Keratinocyte (primary cell): Measurements from ENCODE around the gene RRP8. TPM values are rescaled to one million over a fixed set of nuclear protein-coding genes. Genes with fewer than 3 reads are reported as not detected.

ENCODE experiments used
- DNase-seq: peaks from one replicate; pipeline ENCODE4 v3.0.0-alpha.2; 2011; ENCODE audit warnings: low read depth, missing footprints, low spot score
- FAIRE-seq: peaks from 2 replicates; lab custom pipeline; 2011; peaks lifted over from hg19 to GRCh38; lab: Jason Lieb, UNC
- H2AFZ ChIP-seq: 2 replicates; pipeline ENCODE4 v1.6.0; 2012; ENCODE audit warnings: low read length, control low read depth, inconsistent platforms; ENCODE audit not compliant: control insufficient read depth
- H3K27ac ChIP-seq: 2 replicates; pipeline ENCODE4 v1.5.1; 2011; ENCODE audit warnings: low read length; ENCODE audit not compliant: control insufficient read depth, insufficient read depth
- H3K27me3 ChIP-seq: 3 replicates; pipeline ENCODE4 v1.6.0; 2011; ENCODE audit warnings: low read length; ENCODE audit not compliant: control insufficient read depth, insufficient read depth; ENCODE audit errors: extremely low read depth
- H3K36me3 ChIP-seq, 2 experiments: 2 replicates in 1 of 2; 3 replicates in 1 of 2; pipeline ENCODE4 v1.5.1; 2011; ENCODE audit warnings: low read length in 2 of 2, mild to moderate bottlenecking in 1 of 2; ENCODE audit not compliant: control insufficient read depth in 2 of 2, insufficient read depth in 2 of 2; ENCODE audit errors: extremely low read depth in 1 of 2
- H3K4me1 ChIP-seq: 3 replicates; pipeline ENCODE4 v1.5.1; 2011; ENCODE audit warnings: low read length; ENCODE audit not compliant: control insufficient read depth, insufficient read depth; ENCODE audit errors: extremely low read depth
- H3K4me2 ChIP-seq: 3 replicates; pipeline ENCODE4 v1.6.0; 2011; ENCODE audit warnings: low read depth, low read length; ENCODE audit not compliant: control insufficient read depth, insufficient read depth; ENCODE audit errors: extremely low read depth
- H3K4me3 ChIP-seq, 3 experiments: fragments of 200-600 bp in 1 of 3; sonication (generic) in 1 of 3; 2 replicates in 2 of 3; 3 replicates in 1 of 3; pipeline ENCODE4 v1.5.1; 2011 to 2016; ENCODE audit warnings: low read length in 3 of 3, mild to moderate bottlenecking in 3 of 3, control low read depth in 2 of 3, inconsistent platforms in 1 of 3, low read depth in 1 of 3, mixed read lengths in 1 of 3, mixed run types in 1 of 3, moderate library complexity in 1 of 3; ENCODE audit not compliant: control insufficient read depth in 2 of 3, insufficient read depth in 2 of 3; ENCODE audit errors: extremely low read depth in 1 of 3
- H3K79me2 ChIP-seq: 2 replicates; pipeline ENCODE4 v1.6.0; 2012; ENCODE audit warnings: low read length; ENCODE audit not compliant: control insufficient read depth, insufficient read depth
- H3K9ac ChIP-seq: 3 replicates; pipeline ENCODE4 v1.6.0; 2011; ENCODE audit warnings: low read length; ENCODE audit not compliant: control insufficient read depth, insufficient read depth; ENCODE audit errors: extremely low read depth
- H3K9me1 ChIP-seq: 3 replicates; pipeline ENCODE4 v1.6.0; 2011; ENCODE audit warnings: low read length; ENCODE audit not compliant: control insufficient read depth, insufficient read depth; ENCODE audit errors: extremely low read depth
- H3K9me3 ChIP-seq: 2 replicates; pipeline ENCODE4 v1.5.1; 2012; ENCODE audit warnings: low read depth, low read length; ENCODE audit not compliant: control insufficient read depth
- H4K20me1 ChIP-seq: 3 replicates; pipeline ENCODE4 v1.6.0; 2011; ENCODE audit warnings: low read length; ENCODE audit not compliant: control insufficient read depth, insufficient read depth; ENCODE audit errors: extremely low read depth
- CTCF ChIP-seq, 3 experiments: IDR thresholded peaks in 1 of 3; conservative IDR thresholded peaks in 1 of 3; optimal IDR thresholded peaks in 1 of 3; 2 replicates in 2 of 3; 3 replicates in 1 of 3; pipeline versions ENCODE3 to v1.5.1; 2011; ENCODE audit warnings: low read length in 3 of 3, mild to moderate bottlenecking in 3 of 3, moderate library complexity in 2 of 3, control low read depth in 1 of 3, inconsistent platforms in 1 of 3; ENCODE audit not compliant: insufficient read depth in 2 of 3; ENCODE audit errors: extremely low read depth in 1 of 3
- EZH2 ChIP-seq: IDR thresholded peaks from one replicate; pipeline ENCODE4 v1.6.1; 2012; ENCODE audit warnings: inconsistent platforms, mild to moderate bottlenecking, low read length, moderate library complexity
- dilution Hi-C: fragments of 300-500 bp; cut with MboI; formaldehyde crosslinking; loops from one replicate; pipeline ENCODE4 v1.7.0; 2020; ENCODE audit warnings: low sequenced_read_pairs; ENCODE audit not compliant: extremely low pct_ligation_motif_present
- polyA plus RNA-seq, 5 experiments: library from polyadenylated mRNA; depleted of rRNA in 3 of 5; stranded (reverse) in 3 of 5; stranded (forward) in 1 of 5; unstranded in 1 of 5; fragments of >200 nt; gene quantifications; 1 replicate in 1 of 5; 2 replicates in 3 of 5; 3 replicates in 1 of 5; pipeline versions ENCODE4 v1.2.1 to v1.2.3, GENCODE V29; 2011 to 2012; ENCODE audit warnings: missing spikeins in 2 of 5, low read depth in 1 of 5, low replicate concordance in 1 of 5

Gene RRP8
- polyA plus RNA-seq, 1 donor (not counting 4 experiments of a cell fraction or from before 2014, with no cell fraction given), result 15.0 TPM

- TF ChIP-seq CTCF (optimal IDR thresholded peaks at IDR 0.05 in 1 of 3, IDR thresholded peaks at IDR 0.05 in 1 of 3, conservative IDR thresholded peaks at IDR 0.05 in 1 of 3; ENCODE audit: extremely low read depth in 1 of 3, insufficient read depth in 2 of 3, low read length in 3 of 3) (no peak), EZH2 (no peak)
- DNase-seq, result no peak
- H2AFZ ChIP-seq, result no peak overlapping the region
- no peaks in the 10 kb centered on the region for H4K20me1 ChIP-seq
- no peaks in the 10 kb centered on the region for H3K79me2 ChIP-seq
- H3K27ac ChIP-seq, result no peak overlapping the region
- dilution Hi-C loops, result no loop called here
- no peak overlapping the region for H3K4me2 ChIP-seq
- H3K9ac ChIP-seq, result no peak overlapping the region
- no peaks in the 10 kb centered on the region for H3K36me3 ChIP-seq
- no peaks in the 10 kb centered on the region for H3K9me3 ChIP-seq
- no peaks in the 10 kb centered on the region for H3K27me3 ChIP-seq
- H3K4me1 ChIP-seq, result no peaks in the 10 kb centered on the region
- no peak for FAIRE-seq
- no peaks in the 10 kb centered on the region for H3K9me1 ChIP-seq
- H3K4me3 ChIP-seq, result no peak overlapping the region
These were observed 39.5 kb upstream of the RRP8 start for GRCh38 chr11:6642957-6643356.

- Histone ChIP-seq H3K4me2 (no peak overlapping the region), H2AFZ (no peak overlapping the region), H3K4me3 (no peak overlapping the region), H3K4me1 (no peaks in the 10 kb centered on the region), H4K20me1 (no peaks in the 10 kb centered on the region), H3K9me1 (no peaks in the 10 kb centered on the region), H3K27me3 (no peaks in the 10 kb centered on the region), H3K79me2 (no peaks in the 10 kb centered on the region), H3K36me3 (no peaks in the 10 kb centered on the region), H3K9ac (no peak overlapping the region), H3K27ac (no peak overlapping the region), H3K9me3 (no peaks in the 10 kb centered on the region)
- dilution Hi-C loops, result no loop called here
- TF ChIP-seq EZH2, result no peak
- TF ChIP-seq CTCF (optimal IDR thresholded peaks at IDR 0.05 in 1 of 3, IDR thresholded peaks at IDR 0.05 in 1 of 3, conservative IDR thresholded peaks at IDR 0.05 in 1 of 3; ENCODE audit: extremely low read depth in 1 of 3, insufficient read depth in 2 of 3, low read length in 3 of 3), result no peak
- DNase-seq (no peak), FAIRE-seq (no peak)
These were observed 37.7 kb upstream of the RRP8 start for GRCh38 chr11:6640985-6641701.
